GM19372 (cell line): ENCODE data around the gene AP1G1.
"Not testable (repeated sequence)": the region's sequence is repeated elsewhere in the genome, so short reads cannot be mapped to it uniquely, and the experiment has no call there.

ENCODE experiments used
- ATAC-seq: cut with Tn5 transposase; IDR thresholded peaks from one replicate; pipeline ENCODE4 v1.9.1; 2021; ENCODE audit warnings: mild to moderate bottlenecking, low read depth, moderate library complexity; ENCODE audit not compliant: unreplicated experiment

The AP1G1 gene

GRCh38 chr16:71811261-71811803 is 2.7 kb upstream of the AP1G1 start:
- ATAC-seq: no peak

GRCh38 chr16:71810155-71810530 is 1.5 kb upstream of the AP1G1 start:
- ATAC-seq: not testable (repeated sequence)

- peak; percentile 32 for ATAC-seq
Measured at GRCh38 chr16:71807905-71808592, 585 bp downstream of the AP1G1 start.

- no peak for ATAC-seq
Measured at GRCh38 chr16:71803305-71803690, 5.3 kb downstream of the AP1G1 start.

- no peak for ATAC-seq
Measured at GRCh38 chr16:71796501-71797097, 12.0 kb downstream of the AP1G1 start.

GRCh38 chr16:71794943-71795342 is 13.7 kb downstream of the AP1G1 start:
- no peak for ATAC-seq

GRCh38 chr16:71794018-71794417 is 14.6 kb downstream of the AP1G1 start:
- no peak for ATAC-seq

GRCh38 chr16:71792176-71792575 is 16.5 kb downstream of the AP1G1 start:
- ATAC-seq: no peak

- ATAC-seq: not testable (repeated sequence)
Measured at GRCh38 chr16:71790329-71790728, 18.3 kb downstream of the AP1G1 start.

- ATAC-seq: no peak
Measured at GRCh38 chr16:71789136-71789535, 19.5 kb downstream of the AP1G1 start.

GRCh38 chr16:71788578-71788977 is 20.1 kb downstream of the AP1G1 start:
- ATAC-seq: no peak

GRCh38 chr16:71785143-71785542 is 23.5 kb downstream of the AP1G1 start:
- ATAC-seq: not testable (repeated sequence)

- ATAC-seq: no peak
Measured at GRCh38 chr16:71784093-71784492, 24.5 kb downstream of the AP1G1 start.

- ATAC-seq: no peak
Measured at GRCh38 chr16:71781741-71782140, 26.9 kb downstream of the AP1G1 start.

GRCh38 chr16:71780521-71781089 is 28.0 kb downstream of the AP1G1 start:
- no peak for ATAC-seq

- ATAC-seq: no peak
Measured at GRCh38 chr16:71778780-71779179, 29.9 kb downstream of the AP1G1 start.

GRCh38 chr16:71777329-71777728 is 31.3 kb downstream of the AP1G1 start:
- no peak for ATAC-seq

GRCh38 chr16:71775949-71776348 is 32.7 kb downstream of the AP1G1 start:
- ATAC-seq: no peak

GRCh38 chr16:71771571-71771970 is 37.1 kb downstream of the AP1G1 start:
- no peak for ATAC-seq

- no peak for ATAC-seq
Measured at GRCh38 chr16:71769222-71769621, 39.4 kb downstream of the AP1G1 start.

GRCh38 chr16:71767060-71767900 is 41.4 kb downstream of the AP1G1 start:
- ATAC-seq: no peak
